GM18517 (cell line): ENCODE measurements around the gene CDK15.
A peak's percentile ranks its signal among the peaks of the same experiment; 100 is the strongest.

ENCODE experiments used
- ATAC-seq: cut with Tn5 transposase; IDR thresholded peaks from one replicate; pipeline ENCODE4 v1.9.1; 2021; ENCODE audit warnings: mild to moderate bottlenecking, moderate library complexity; ENCODE audit not compliant: unreplicated experiment

The CDK15 gene

DNA sequence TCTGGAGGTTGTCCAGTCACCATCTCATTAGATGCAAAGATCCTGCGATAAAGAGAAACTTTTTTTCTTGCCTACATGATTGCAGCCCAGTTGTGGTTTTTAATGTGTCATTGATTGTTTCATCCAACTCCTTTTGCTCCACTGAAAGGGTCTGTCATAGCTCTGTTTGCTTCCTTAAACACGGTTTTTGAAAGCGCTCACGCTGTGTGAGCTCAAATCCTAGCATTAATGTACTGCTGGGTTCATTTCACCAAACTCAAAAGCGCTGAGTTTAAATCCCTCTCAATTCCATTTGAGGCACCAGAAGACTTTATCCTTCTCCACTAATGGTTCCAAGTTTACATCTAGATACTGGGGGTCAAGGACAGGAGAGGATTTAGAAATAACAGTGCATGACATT, 53.6 kb downstream of the CDK15 start:
- ATAC-seq, result no peak

DNA sequence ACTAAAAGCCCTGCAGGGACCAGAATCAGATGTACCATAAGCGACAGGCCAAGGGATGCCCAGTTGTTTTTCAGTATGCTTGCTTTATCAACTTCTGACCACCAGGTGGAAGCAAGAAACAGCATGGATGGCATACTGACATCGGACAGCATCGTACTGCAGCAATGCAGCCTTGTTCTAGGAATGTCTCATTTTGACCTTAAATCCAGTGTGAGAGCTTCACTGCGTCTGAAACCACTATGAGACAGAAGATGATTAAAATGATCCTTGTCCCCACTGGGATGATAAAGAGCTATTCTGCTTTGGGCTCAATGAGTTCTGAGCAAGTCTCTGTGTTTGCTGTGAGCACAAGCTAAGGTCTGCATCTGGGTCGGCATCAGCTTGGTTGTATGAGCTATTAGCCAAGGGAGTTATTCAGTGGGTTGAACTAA, 54.3 kb downstream of the CDK15 start:
- ATAC-seq, result peak; percentile 59

- no peak for ATAC-seq
Observed at GRCh38 chr2:201862843-201863242, 56.5 kb downstream of the CDK15 start.

- no peak for ATAC-seq
Observed at GRCh38 chr2:201866643-201867473, 60.5 kb downstream of the CDK15 start.

DNA sequence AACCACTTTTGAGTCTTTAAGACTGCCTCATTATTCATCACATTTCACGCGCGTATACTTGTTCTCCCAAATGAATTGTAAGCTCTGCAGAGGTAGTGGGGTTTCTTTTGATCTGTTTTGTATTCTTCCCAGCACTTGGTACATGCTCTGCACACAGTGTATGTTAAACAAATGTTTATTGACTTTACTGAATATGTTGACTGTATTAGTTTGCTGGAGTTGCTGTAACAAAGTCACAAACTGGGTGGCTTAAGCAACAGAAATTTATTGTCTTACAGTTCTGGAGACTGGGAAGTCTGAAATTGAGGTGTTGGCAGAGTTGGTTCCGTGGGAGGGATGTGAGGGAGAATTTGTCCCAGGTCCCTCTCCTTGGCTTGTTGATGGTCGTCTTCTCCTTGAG, 65.1 kb downstream of the CDK15 start:
- ATAC-seq, result no peak

- ATAC-seq, result no peak
Observed at GRCh38 chr2:201872591-201872990, 66.3 kb downstream of the CDK15 start.

DNA sequence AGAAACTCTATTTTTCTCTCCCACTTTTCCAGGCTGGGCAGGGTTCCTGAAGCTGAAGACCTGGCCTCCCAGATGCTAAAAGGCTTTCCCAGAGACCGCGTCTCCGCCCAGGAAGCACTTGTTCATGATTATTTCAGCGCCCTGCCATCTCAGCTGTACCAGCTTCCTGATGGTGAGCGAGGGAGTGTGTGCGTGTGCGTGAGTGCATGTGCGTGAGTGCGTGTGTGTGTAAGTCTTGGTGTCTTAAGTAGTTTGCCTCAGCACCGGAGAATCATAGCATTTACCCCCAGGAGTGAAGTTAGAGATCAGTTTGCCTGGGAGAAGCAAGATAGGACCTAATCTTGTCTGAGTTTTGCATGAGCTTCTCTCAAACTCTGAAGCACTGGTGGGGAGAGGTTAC, 73.7 kb downstream of the CDK15 start:
- ATAC-seq, result no peak

- no peak for ATAC-seq
Observed at GRCh38 chr2:201880579-201880978, 74.2 kb downstream of the CDK15 start.

DNA sequence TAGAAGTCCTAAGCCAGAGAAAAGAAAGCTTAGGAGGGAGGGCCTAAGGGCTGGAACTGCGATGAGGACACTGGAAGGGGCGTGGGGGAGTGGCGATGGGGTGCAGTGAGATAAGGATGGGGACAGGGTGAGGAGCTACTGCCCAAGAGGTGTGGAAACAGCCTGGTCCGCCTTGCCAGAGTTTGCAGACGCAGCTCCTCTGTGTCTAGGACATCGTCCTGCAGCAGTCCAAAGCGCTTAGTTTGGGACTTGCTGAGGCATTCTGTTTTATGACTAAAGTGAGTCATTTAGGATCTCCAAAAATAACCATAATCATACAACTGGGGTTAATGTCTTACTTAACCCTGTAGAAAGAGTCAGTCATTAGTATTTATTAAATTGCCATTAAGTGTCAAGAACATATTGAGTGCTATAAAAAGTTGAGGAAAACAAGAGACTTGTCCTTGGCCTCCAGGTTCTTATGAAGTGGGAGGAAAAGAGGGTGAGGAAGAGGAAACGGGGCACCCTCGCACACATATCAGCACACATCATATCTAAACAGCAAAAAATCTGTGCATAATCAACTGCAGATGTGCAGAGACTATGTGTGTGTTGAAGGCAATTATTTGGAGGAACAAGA, 74.8 kb downstream of the CDK15 start:
- ATAC-seq, result peak; percentile 63

- no peak for ATAC-seq
Observed at GRCh38 chr2:201881741-201882140, 75.4 kb downstream of the CDK15 start.

GRCh38 chr2:201882353-201883090, 76.2 kb downstream of the CDK15 start:
- ATAC-seq, result no peak

GRCh38 chr2:201883606-201884369, 77.5 kb downstream of the CDK15 start:
- no peak for ATAC-seq

DNA sequence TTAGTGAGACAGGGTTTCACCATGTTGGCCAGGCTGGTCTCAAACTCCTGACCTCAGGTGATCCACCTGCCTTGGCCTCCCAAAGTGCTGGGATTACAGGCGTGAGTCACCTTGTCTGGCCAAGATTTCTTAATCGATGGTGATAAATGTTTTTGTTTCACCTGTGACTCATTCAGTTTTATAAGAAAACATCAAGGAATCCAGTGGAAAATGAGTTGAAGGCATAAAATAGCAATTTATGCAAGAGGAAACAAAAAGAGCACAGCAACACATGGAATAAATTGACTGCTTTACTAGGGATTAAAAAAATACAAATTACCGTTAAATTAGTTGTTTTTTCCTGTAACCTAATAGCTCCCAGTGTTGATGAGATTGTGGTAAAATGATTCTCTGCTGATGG, 80.2 kb downstream of the CDK15 start:
- ATAC-seq, result no peak

DNA sequence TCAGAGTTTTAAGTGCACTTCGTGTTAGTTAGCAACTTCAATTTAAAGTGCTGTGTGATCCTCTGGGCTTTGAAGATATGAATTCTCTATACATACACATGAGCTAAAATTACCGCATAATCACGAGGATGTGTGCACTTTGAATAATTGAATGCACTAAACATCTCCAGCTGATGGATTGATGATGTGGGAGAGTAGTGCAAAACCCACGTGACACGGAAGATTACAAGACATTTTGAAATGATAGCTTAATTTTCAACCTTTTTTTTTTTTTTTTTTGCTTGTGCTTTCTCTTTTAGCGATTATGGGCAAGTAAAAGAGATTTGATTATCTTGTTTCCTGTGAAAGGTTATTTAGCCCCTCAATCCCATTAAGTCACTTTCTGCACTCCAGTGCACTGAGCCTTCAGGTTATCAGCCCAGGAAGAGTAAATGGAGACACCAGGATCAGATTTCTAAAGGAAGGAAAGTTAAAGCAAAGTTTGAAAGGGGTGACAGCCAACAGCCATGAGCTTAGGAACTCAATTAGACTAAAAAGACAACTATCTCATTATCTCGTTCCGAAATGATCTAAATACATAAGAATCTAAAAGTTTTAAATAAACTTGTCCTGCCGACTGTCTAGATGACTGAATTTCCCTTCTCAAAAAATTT, 81.6 kb downstream of the CDK15 start:
- no peak for ATAC-seq

- no peak for ATAC-seq
Observed at GRCh38 chr2:201888426-201888800, 82.1 kb downstream of the CDK15 start.

DNA sequence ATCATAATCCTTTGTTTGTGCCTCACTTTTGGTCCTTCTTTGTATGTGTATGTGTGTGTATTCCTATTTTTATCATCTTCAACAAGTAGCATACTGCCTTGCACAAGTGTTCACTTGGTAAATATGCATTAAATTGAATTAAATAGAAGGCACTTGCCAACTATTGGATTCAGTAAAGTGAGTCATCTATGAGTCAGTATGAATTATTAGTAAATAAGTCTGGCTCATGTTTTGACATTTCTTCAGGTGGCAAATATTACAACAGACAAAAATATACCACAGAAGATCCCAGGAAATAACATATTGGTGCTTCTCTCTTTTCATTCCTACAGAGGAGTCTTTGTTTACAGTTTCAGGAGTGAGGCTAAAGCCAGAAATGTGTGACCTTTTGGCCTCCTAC, 84.1 kb downstream of the CDK15 start:
- no peak for ATAC-seq

GRCh38 chr2:201891676-201892075, 85.3 kb downstream of the CDK15 start:
- no peak for ATAC-seq

- no peak for ATAC-seq
Observed at GRCh38 chr2:201892516-201892915, 86.2 kb downstream of the CDK15 start.

DNA sequence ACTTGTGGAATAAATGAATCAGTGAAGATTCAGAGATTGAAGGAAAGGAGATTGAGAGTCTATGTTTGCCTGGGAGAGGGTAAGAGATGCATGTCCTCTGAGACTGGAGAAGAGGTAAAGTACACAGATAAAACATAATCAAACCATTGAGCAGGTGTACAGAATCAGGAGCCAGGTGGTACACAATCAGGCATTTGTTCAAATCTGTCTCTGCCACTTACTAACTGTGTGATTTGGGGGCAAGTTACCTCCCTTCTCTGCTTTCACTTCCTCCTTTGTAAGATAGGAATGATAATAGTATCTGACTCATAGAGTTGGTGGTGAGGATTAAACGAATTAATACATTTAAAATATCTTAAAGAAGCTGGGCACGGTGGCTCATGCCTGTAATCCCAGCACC, 94.0 kb downstream of the CDK15 start:
- peak; percentile 75 for ATAC-seq

GRCh38 chr2:201901786-201902185, 95.4 kb downstream of the CDK15 start:
- ATAC-seq, result no peak
